GM12874 (cell line): ENCODE data around the gene GPR39.

Experiments used
- TF ChIP-seq, protein P1 (sequence below): IDR thresholded peaks from 2 replicates; pipeline ENCODE4 v1.5.1; 2011; ENCODE audit warnings: low read depth, mild to moderate bottlenecking, control low read depth, low read length, moderate library complexity; ENCODE audit not compliant: insufficient read depth

The GPR39 gene

DNA sequence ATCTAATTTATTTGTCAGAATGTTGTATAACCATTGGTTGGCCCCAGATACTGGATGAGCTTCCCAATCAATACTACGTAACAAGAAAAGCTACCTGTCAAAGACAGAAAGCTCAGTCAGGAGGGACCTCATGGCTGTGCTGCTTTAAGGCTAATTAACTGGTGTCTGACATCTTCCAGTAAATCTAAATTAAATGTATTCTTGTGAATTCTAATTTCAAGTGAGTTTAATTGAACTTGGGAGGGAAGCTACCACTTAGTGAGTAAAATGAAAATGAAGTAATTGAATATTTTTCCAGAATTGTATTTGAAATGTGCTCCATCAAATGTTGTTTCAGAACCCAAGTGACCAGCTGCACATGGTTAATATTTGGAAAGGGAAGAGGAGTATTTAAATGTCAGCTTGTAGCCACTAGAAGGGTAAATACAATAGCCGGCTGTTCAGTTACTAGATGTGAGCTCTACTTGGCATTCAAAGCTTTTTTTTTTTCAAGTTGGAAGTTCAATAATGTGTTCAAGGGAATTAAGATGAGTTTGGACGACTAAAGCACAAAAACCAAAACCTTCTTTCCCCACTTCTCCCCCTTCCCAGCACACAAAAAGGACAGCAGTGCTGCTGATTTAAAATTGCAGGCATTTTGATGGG, 62.0 kb downstream of the GPR39 start:
- TF ChIP-seq, protein P1, sequence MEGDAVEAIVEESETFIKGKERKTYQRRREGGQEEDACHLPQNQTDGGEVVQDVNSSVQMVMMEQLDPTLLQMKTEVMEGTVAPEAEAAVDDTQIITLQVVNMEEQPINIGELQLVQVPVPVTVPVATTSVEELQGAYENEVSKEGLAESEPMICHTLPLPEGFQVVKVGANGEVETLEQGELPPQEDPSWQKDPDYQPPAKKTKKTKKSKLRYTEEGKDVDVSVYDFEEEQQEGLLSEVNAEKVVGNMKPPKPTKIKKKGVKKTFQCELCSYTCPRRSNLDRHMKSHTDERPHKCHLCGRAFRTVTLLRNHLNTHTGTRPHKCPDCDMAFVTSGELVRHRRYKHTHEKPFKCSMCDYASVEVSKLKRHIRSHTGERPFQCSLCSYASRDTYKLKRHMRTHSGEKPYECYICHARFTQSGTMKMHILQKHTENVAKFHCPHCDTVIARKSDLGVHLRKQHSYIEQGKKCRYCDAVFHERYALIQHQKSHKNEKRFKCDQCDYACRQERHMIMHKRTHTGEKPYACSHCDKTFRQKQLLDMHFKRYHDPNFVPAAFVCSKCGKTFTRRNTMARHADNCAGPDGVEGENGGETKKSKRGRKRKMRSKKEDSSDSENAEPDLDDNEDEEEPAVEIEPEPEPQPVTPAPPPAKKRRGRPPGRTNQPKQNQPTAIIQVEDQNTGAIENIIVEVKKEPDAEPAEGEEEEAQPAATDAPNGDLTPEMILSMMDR = no peak

DNA sequence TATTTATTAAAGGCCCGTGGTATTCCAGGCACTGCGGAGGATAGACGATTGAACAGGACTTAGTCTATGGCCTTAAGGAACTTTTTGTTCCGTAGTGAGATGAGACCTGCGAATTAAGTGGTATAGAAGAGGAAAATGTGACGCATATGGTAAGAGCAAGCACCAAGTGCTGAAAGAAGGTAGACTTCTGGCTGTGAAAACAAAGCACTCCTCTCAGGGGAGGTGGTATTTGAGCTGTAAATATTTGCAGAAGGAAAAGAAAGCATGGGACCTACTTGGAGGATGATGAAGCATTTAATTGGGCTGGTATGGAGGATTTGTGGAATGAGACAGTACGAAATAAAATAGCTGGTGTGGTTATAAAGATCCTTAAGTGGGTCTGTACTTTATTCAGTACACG, 62.5 kb downstream of the GPR39 start:
- TF ChIP-seq, protein P1 = no peak

DNA sequence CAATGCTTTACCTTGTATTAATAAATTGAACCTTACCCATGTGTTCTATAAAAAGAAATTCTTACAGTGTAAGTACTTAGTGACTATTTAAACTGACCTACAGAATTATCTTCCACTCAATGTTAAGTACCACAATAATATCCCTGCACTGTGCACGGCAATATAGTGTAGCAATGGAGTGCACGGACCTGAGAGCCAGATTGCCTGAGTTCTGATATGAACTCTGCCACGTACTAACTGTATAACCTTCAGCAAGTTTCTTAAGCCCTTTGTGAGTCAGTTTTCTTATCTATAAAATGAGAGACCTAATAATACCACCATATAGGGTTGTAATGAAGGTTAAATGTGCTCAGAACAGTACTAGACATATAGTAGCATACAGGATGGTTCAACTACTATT, 66.2 kb downstream of the GPR39 start:
- TF ChIP-seq, protein P1 = no peak

DNA sequence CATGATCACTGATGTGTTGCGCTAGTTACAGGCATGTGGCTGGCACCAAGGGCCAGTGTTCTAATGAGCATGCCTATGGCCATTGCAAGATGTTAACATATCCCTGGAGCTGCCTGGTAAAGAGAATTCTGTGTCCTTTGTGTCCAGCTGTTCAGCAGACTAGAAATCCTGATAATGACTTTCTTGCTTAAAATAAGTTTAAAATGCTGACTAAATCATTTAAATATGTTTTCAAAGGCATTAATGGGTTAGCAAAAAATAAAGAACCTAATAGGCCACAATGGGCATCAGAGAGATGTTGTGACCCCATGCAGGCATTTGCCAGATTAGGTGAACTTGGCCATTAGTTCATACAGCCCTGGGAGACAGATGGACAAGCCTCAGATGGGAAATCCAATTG, 67.5 kb downstream of the GPR39 start:
- TF ChIP-seq, protein P1 = no peak

DNA sequence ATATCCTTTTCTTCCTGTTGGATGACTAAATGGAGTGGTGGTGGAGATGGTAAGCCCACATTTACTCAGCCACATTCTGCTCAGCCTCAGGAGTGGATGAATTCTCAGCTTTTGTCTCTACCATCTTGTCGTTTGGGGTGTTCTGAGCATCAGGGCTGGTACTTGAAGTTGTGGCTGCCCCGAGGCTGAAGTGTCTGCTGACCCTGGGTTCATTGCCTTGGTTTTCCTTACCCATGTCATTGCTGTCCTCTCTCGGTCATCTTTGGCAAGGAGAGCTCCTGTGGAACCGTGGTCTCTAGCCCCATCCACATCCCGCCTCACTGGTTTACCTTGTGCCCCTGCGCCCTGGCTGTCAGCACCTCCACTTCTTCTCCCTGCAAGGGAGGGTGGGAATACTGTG, 71.9 kb downstream of the GPR39 start:
- TF ChIP-seq, protein P1 = no peak

DNA sequence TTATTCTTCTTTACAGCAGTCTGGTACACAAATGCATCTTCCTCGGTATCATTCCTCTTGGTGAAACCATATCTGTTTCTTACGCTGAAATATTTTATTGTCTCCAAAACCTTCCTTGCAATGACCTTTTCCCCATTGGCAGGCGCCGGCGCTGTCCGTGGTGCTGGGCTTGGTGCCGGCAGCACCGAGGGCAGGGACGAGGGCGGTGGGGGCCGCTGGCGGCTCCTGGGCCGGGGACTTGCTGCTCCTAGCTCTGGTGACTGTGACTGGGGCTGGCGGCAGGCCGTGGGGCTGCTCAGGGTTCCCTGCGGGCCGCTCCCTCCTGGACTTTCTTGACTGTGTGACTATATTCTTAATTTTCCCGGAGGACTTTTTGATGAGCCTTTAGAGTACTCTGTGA, 72.5 kb downstream of the GPR39 start:
- TF ChIP-seq, protein P1 = no peak

DNA sequence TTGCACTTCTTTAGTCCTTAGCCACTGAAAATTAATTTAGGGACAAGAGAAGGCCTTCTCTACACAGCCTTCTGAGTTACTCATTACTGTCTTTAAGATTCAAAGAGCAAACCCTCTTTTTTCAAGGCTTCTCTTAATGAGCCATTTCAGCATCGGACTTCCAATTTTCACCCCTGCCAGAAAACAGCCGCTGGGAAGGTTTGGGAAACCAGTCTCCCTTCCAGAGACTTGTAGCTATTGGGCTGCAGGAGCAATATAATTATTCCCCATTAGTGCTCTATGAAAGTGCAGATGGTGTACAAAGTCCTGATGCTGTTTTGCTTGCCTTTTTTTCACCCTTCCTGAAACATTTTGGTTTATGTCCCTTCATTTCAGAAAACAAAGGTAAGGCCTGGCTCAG, 79.3 kb downstream of the GPR39 start:
- TF ChIP-seq, protein P1 = no peak
